H1 (cell line): Measurements from ENCODE around the gene PHLDB3.

ENCODE experiments used
- BRCA1 ChIP-seq: IDR thresholded peaks from 2 replicates; pipeline ENCODE4 v1.6.1; 2012; ENCODE audit warnings: low read depth, low read length, improper control_type of control experiment
- CBX5 ChIP-seq: fragments of 300-800, 300-1000 bp; sonication (generic); IDR thresholded peaks from 2 replicates; pipeline ENCODE4 v1.7.1; 2016; ENCODE audit warnings: antibody characterized with exemption, low read length, low read depth
- EP300 ChIP-seq, 2 experiments: IDR thresholded peaks; 1 replicate in 1 of 2; 2 replicates in 1 of 2; pipeline ENCODE4 v1.6.1; 2011 to 2012; ENCODE audit warnings: low read depth in 2 of 2, low read length in 2 of 2, mild to moderate bottlenecking in 2 of 2, borderline replicate concordance in 1 of 2, inconsistent platforms in 1 of 2, moderate library complexity in 1 of 2
- EZH2 ChIP-seq: fragments of 200-600 bp; sonication (generic); IDR thresholded peaks from 2 replicates; pipeline ENCODE4 v1.7.1; 2012; ENCODE audit warnings: low read depth, mild to moderate bottlenecking, moderate library complexity, low read length, inconsistent platforms; ENCODE audit not compliant: severe bottlenecking
- GABPA ChIP-seq: IDR thresholded peaks from 2 replicates; pipeline ENCODE4 v1.6.1; 2011; ENCODE audit warnings: mild to moderate bottlenecking, low read length, moderate library complexity, borderline replicate concordance; ENCODE audit not compliant: insufficient read depth
- POLR2A ChIP-seq, 2 experiments: IDR thresholded peaks; 1 replicate in 1 of 2; 2 replicates in 1 of 2; pipeline ENCODE4 v1.6.1; 2011; ENCODE audit warnings: low read depth in 2 of 2, low read length in 2 of 2, mild to moderate bottlenecking in 2 of 2; ENCODE audit errors: control extremely low read depth in 1 of 2
- RAD21 ChIP-seq, 2 experiments: IDR thresholded peaks in 1 of 2; conservative IDR thresholded peaks in 1 of 2; 2 replicates each; pipeline ENCODE4 v1.6.1; 2011; ENCODE audit warnings: low read depth in 2 of 2, low read length in 2 of 2, improper control_type of control experiment in 1 of 2, inconsistent platforms in 1 of 2, mild to moderate bottlenecking in 1 of 2, moderate library complexity in 1 of 2
- SIN3A ChIP-seq, 2 experiments: IDR thresholded peaks in 1 of 2; conservative IDR thresholded peaks in 1 of 2; 2 replicates each; pipeline ENCODE4 v1.6.1; 2011 to 2012; ENCODE audit warnings: low read length in 2 of 2, improper control_type of control experiment in 1 of 2, low read depth in 1 of 2, mild to moderate bottlenecking in 1 of 2
- SRF ChIP-seq: IDR thresholded peaks from 2 replicates; pipeline ENCODE4 v1.6.1; 2011; ENCODE audit warnings: mild to moderate bottlenecking, low read depth, low read length, moderate library complexity
- TAF1 ChIP-seq: IDR thresholded peaks from 2 replicates; pipeline ENCODE4 v1.6.1; 2011; ENCODE audit warnings: mild to moderate bottlenecking, low read depth, low read length
- ZNF274 ChIP-seq: IDR thresholded peaks from 2 replicates; pipeline ENCODE4 v1.7.0; 2012; ENCODE audit warnings: low read length, borderline replicate concordance; ENCODE audit errors: extremely low read depth
- TF ChIP-seq, protein P1 (sequence below), 3 experiments: IDR thresholded peaks; 1 replicate in 2 of 3; 2 replicates in 1 of 3; pipeline versions ENCODE4 v1.5.1 to v1.6.1; 2011; ENCODE audit warnings: low read length in 3 of 3, mild to moderate bottlenecking in 3 of 3, inconsistent platforms in 2 of 3, low read depth in 1 of 3, moderate library complexity in 1 of 3; ENCODE audit not compliant: insufficient read depth in 1 of 3; ENCODE audit errors: control extremely low read depth in 1 of 3
- TF ChIP-seq, protein P2 (sequence below): IDR thresholded peaks from 2 replicates; pipeline ENCODE4 v1.6.1; 2011; ENCODE audit warnings: low read depth, mild to moderate bottlenecking, low read length; ENCODE audit not compliant: insufficient read depth

DNA sequence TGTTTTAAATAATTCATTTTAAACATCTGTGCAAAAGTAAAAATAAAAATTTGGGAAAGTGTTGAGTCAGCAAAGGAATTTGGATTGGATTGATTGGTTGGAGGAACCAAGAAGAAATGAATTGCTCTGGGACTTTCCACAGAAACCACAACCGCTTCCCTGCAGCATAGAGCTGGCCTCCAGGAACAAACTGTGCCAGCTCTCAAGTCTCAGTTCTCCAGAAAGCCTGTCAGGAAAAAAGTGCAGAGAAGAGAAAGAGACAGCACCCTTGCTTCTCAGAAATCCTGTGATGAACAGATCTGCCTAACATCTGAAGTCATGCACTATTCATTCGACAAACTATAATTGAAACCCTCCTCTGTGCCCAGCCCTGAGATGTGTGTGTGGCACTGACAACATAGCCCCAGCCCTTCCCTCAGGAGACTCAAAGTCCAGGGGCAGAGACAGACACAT is 54.0 kb downstream of the PHLDB3 start:
- TF ChIP-seq GABPA = no peak
- TF ChIP-seq, protein P1, sequence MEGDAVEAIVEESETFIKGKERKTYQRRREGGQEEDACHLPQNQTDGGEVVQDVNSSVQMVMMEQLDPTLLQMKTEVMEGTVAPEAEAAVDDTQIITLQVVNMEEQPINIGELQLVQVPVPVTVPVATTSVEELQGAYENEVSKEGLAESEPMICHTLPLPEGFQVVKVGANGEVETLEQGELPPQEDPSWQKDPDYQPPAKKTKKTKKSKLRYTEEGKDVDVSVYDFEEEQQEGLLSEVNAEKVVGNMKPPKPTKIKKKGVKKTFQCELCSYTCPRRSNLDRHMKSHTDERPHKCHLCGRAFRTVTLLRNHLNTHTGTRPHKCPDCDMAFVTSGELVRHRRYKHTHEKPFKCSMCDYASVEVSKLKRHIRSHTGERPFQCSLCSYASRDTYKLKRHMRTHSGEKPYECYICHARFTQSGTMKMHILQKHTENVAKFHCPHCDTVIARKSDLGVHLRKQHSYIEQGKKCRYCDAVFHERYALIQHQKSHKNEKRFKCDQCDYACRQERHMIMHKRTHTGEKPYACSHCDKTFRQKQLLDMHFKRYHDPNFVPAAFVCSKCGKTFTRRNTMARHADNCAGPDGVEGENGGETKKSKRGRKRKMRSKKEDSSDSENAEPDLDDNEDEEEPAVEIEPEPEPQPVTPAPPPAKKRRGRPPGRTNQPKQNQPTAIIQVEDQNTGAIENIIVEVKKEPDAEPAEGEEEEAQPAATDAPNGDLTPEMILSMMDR (IDR thresholded peaks at IDR 0.05; ENCODE audit: control extremely low read depth in 1 of 3, insufficient read depth in 1 of 3, low read depth in 1 of 3, low read length in 3 of 3) = no peak
- no peak for TF ChIP-seq TAF1
- no peak for TF ChIP-seq SRF
- TF ChIP-seq POLR2A (IDR thresholded peaks at IDR 0.05; ENCODE audit: control extremely low read depth in 1 of 2, low read depth in 2 of 2, low read length in 2 of 2) = no peak
- no peak for TF ChIP-seq SIN3A (conservative IDR thresholded peaks at IDR 0.05 in 1 of 2, IDR thresholded peaks at IDR 0.05 in 1 of 2; ENCODE audit: low read depth in 1 of 2, low read length in 2 of 2)
- no peak for TF ChIP-seq EZH2
- TF ChIP-seq, protein P2, sequence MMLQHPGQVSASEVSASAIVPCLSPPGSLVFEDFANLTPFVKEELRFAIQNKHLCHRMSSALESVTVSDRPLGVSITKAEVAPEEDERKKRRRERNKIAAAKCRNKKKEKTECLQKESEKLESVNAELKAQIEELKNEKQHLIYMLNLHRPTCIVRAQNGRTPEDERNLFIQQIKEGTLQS = no peak
- TF ChIP-seq ZNF274 = no peak
- no peak for TF ChIP-seq CBX5
- no peak for TF ChIP-seq EP300 (IDR thresholded peaks at IDR 0.05; ENCODE audit: borderline replicate concordance in 1 of 2, low read depth in 2 of 2, low read length in 2 of 2)
- TF ChIP-seq BRCA1 = no peak
- TF ChIP-seq RAD21 (IDR thresholded peaks at IDR 0.05 in 1 of 2, conservative IDR thresholded peaks at IDR 0.05 in 1 of 2; ENCODE audit: low read depth in 2 of 2, low read length in 2 of 2) = no peak
